SU-DHL-6 (cell line): Measurements from ENCODE around the gene EBP.

Experiments
- H2AFZ ChIP-seq: fragments of 200-600 bp; sonication (generic); 2 replicates; pipeline ENCODE4 v1.6.1; 2014; ENCODE audit warnings: low read depth, mild to moderate bottlenecking, moderate library complexity, mixed read lengths, antibody characterized with exemption, low read length; ENCODE audit not compliant: severe bottlenecking
- H3F3A ChIP-seq: fragments of 200-600 bp; shearing (Covaris generic); 2 replicates; pipeline ENCODE4 v1.6.0; 2016; ENCODE audit warnings: antibody characterized with exemption, mild to moderate bottlenecking; ENCODE audit not compliant: insufficient read depth
- H3K27ac ChIP-seq: fragments of 200-600 bp; sonication (generic); 2 replicates; pipeline ENCODE4 v1.5.1; 2016; ENCODE audit warnings: low read depth, mild to moderate bottlenecking, low read length, moderate library complexity, mixed read lengths
- H3K27me3 ChIP-seq: fragments of 200-600 bp; sonication (generic), shearing (Covaris generic); 2 replicates; pipeline ENCODE4 v1.6.0; 2014; ENCODE audit warnings: mild to moderate bottlenecking, low read length
- H3K36me3 ChIP-seq: fragments of 200-600 bp; sonication (generic); 2 replicates; pipeline ENCODE4 v1.6.1; 2014; ENCODE audit warnings: mild to moderate bottlenecking, low read length, mixed read lengths
- H3K4me2 ChIP-seq: fragments of 300-600, 200-600 bp; shearing (Covaris generic), sonication (generic); 2 replicates; pipeline ENCODE4 v1.6.0; 2014; ENCODE audit warnings: low read length, low read depth, mild to moderate bottlenecking; ENCODE audit not compliant: poor library complexity, severe bottlenecking
- H3K4me3 ChIP-seq: fragments of 200-600 bp; sonication (generic); 2 replicates; pipeline ENCODE4 v1.5.1; 2014; ENCODE audit warnings: antibody characterized with exemption, low read length, mild to moderate bottlenecking, mixed read lengths; ENCODE audit not compliant: insufficient read depth, poor library complexity, severe bottlenecking
- H3K79me2 ChIP-seq: fragments of 200-600 bp; sonication (generic); 2 replicates; pipeline ENCODE4 v1.6.1; 2014; ENCODE audit warnings: mild to moderate bottlenecking, low read length, moderate library complexity; ENCODE audit not compliant: insufficient read depth
- H3K9ac ChIP-seq: fragments of 200-600 bp; sonication (generic); 2 replicates; pipeline ENCODE4 v1.7.0; 2014; ENCODE audit warnings: mild to moderate bottlenecking, low read length
- H3K9me2 ChIP-seq: fragments of 200-600 bp; sonication (generic); replicated peaks from 2 replicates; pipeline ENCODE4 v1.6.1; 2014; ENCODE audit warnings: low read length; ENCODE audit not compliant: insufficient read depth
- H3K9me3 ChIP-seq: fragments of 200-600 bp; sonication (generic); 2 replicates; pipeline ENCODE4 v1.6.1; 2014; ENCODE audit warnings: low read length, mixed read lengths; ENCODE audit not compliant: insufficient read depth
- H4K20me1 ChIP-seq: fragments of 200-600 bp; sonication (generic); 2 replicates; pipeline ENCODE4 v1.6.1; 2014; ENCODE audit warnings: low read depth, mild to moderate bottlenecking, antibody characterized with exemption, low read length, moderate library complexity, mixed read lengths
- EZH2phosphoT487 ChIP-seq: fragments of 200-600 bp; sonication (generic), shearing (Covaris generic); conservative IDR thresholded peaks from 2 replicates; pipeline ENCODE4 v1.6.1; 2018; ENCODE audit warnings: mild to moderate bottlenecking, antibody characterized with exemption, low read length, moderate library complexity, mixed read lengths
- TF ChIP-seq, protein P1 (sequence below): fragments of 200-600 bp; sonication (generic); IDR thresholded peaks from one replicate; pipeline ENCODE4 v1.5.1; 2017; ENCODE audit warnings: antibody characterized with exemption, mild to moderate bottlenecking, low read length, moderate library complexity; ENCODE audit not compliant: insufficient read depth, poor library complexity, severe bottlenecking

EBP gene

DNA sequence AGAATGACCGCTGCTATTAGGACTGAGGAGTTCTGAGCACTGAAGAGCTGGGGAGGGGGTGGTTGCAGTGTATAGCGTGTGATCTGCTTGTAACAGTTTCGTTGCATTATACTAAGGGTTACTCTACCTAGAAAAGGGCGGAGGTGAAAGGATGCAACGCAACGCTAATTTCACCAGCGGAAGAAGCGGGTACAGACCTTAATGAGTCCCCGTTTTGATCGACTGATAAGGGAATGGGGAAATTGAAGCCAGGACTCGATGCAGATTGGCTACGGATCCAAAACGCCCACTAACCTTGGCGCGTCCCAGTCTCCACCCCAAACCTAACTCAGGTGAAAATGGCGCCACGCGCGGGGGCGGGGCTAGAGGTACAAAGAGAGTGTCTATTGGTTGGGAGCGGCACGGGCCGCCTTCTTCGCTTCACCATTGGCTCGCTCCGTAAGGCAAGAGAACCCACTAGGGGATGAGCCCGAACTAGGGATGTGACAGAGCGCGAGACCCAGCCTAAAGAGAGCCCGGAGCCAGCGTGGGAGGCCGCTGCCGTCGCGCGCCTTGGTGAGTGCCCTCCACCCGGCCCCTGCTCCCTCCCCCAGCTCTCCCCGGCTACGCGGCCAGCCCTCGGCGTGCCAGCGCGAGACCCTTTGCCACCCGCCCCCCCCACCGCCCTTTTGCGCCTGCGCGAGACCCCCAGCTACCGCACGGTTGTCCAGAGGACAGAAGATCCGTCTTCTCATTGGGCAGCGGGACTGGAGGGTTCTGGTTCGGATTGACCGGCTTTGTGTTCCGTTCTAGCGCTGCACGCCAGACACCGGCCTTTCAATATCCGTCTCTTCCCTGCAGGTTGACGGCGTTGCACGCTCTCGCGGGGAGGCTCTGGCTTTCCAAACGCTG lies at the start of gene EBP:
Gene EBP (plus strand): TSS at position 456 of the 891 bp plus-strand sequence. CDS start 1,964 bp downstream, outside the sequence.
- peak within 1 kb of the TSS; percentile 96 for H3K9ac ChIP-seq
- 0 out of 2 replicates have a peak, but pooled peaks cover 5% of the 10 kb centered on the region for H3K36me3 ChIP-seq
- TF ChIP-seq EZH2phosphoT487: no peak
- TF ChIP-seq, protein P1, sequence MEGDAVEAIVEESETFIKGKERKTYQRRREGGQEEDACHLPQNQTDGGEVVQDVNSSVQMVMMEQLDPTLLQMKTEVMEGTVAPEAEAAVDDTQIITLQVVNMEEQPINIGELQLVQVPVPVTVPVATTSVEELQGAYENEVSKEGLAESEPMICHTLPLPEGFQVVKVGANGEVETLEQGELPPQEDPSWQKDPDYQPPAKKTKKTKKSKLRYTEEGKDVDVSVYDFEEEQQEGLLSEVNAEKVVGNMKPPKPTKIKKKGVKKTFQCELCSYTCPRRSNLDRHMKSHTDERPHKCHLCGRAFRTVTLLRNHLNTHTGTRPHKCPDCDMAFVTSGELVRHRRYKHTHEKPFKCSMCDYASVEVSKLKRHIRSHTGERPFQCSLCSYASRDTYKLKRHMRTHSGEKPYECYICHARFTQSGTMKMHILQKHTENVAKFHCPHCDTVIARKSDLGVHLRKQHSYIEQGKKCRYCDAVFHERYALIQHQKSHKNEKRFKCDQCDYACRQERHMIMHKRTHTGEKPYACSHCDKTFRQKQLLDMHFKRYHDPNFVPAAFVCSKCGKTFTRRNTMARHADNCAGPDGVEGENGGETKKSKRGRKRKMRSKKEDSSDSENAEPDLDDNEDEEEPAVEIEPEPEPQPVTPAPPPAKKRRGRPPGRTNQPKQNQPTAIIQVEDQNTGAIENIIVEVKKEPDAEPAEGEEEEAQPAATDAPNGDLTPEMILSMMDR: no peak
- peaks cover 27% of the 10 kb centered on the region for H3K79me2 ChIP-seq
- peaks cover 13% of the 10 kb centered on the region; the same call in 1 of the 2 replicates for H3F3A ChIP-seq
- no peaks in the 10 kb centered on the region for H4K20me1 ChIP-seq
- no peaks in the 10 kb centered on the region for H3K9me3 ChIP-seq
- H3K27me3 ChIP-seq: no peaks in the 10 kb centered on the region
- peak within 1 kb of the TSS; percentile 85 for H3K4me2 ChIP-seq
- peak within 1 kb of the TSS; percentile 82 for H3K4me3 ChIP-seq
- no peaks in the 10 kb centered on the region for H3K9me2 ChIP-seq
- H2AFZ ChIP-seq: peak within 1 kb of the TSS; percentile 6
- peak within 1 kb of the TSS; percentile 82 for H3K27ac ChIP-seq

DNA sequence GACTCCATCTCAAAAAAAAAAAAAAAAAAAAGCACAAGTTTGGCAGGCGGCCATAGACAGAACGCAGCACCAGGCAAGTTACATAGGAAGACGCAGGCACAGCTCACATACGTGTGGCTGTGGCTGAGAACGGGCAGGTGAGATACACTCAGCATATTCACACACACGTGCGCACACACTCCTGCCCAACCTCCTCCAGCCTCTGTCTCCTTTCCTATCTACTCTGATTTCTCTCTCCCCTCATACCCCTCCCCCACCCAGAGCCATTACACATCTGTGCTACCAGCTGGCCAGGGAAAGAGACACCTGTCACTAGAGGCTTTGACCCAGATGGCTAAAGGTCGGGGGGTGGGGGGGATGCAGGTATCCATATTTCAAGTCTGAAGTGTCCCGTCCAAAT lies 49.4 kb upstream of the EBP start:
- no peaks in the 10 kb centered on the region for H3K36me3 ChIP-seq
- TF ChIP-seq EZH2phosphoT487: no peak
- H3K9ac ChIP-seq: no peak overlapping the region
- H3K79me2 ChIP-seq: peaks cover 39% of the 10 kb centered on the region
- no peak overlapping the region for H3K27ac ChIP-seq
- no peak overlapping the region for H3K4me3 ChIP-seq
- no peaks in the 10 kb centered on the region for H3K9me3 ChIP-seq
- H3K4me2 ChIP-seq: no peak overlapping the region
- H2AFZ ChIP-seq: no peak overlapping the region
- 0 out of 2 replicates have a peak, but pooled peaks cover 6% of the 10 kb centered on the region for H3F3A ChIP-seq
- no peaks in the 10 kb centered on the region for H3K27me3 ChIP-seq
- no peaks in the 10 kb centered on the region for H4K20me1 ChIP-seq
- no peaks in the 10 kb centered on the region for H3K9me2 ChIP-seq

DNA sequence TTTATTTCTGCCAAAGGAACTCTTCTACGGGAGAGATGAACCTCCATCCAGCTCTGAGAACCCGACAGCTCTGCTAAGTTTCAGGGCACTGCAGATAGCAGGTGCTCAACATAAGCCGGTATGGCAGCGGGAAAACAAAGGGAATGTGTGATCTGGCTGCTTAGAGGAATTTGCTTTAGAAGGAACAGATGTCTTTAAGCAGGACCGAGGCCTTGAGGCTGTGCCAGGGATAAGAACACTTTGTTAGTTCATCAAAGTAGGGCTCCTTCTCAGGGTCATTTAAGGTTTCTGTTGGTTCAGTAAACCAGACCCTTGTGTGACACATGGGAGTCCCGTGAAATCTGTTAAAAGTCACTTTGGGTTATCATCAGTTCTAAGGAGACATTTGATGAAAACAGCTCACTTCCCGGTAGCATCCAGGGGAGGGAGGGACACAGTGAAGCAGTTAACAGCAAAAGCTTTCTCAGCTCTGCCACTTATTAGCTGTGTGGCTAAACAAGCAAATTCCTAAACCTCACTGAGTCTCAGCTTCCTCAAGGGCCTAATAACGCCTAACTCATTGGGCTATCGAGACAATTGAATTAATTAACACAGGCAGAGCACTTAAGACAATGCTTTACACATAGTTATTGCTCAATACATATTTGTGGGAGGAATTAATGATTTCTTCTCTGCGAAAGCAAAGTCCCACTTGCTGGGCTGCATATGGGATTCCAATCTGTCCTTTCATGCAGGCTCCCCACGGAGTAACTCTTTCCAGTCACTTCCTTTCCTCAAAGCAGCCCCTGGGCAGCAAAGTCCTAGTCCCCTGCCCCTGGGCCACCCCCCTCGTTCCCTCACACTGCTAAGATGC lies 48.5 kb upstream of the EBP start:
- H3K36me3 ChIP-seq: no peaks in the 10 kb centered on the region
- H3K9ac ChIP-seq: no peak overlapping the region
- no peaks in the 10 kb centered on the region for H4K20me1 ChIP-seq
- no peak overlapping the region for H3K27ac ChIP-seq
- no peak overlapping the region for H2AFZ ChIP-seq
- no peak for TF ChIP-seq EZH2phosphoT487
- TF ChIP-seq, protein P1: no peak
- H3K4me3 ChIP-seq: no peak overlapping the region
- peaks cover 39% of the 10 kb centered on the region for H3K79me2 ChIP-seq
- no peaks in the 10 kb centered on the region for H3K27me3 ChIP-seq
- no peaks in the 10 kb centered on the region for H3K9me3 ChIP-seq
- no peak overlapping the region for H3K4me2 ChIP-seq
- H3F3A ChIP-seq: no peaks in the 10 kb centered on the region
- no peaks in the 10 kb centered on the region for H3K9me2 ChIP-seq

DNA sequence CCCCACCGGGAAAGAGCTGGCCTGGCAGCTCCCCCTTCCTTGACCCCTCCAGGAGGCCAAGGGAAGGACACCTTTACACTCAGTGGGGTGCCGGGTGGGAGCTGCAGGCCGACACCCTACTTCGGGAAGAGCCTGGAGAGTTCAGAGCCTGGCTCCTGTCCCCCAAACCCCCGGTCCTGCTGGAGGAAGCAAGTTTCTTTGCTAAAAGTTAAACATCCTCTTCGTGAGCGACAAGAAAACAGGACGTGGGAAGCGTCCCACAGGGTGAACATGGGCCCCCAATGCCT lies 48.0 kb upstream of the EBP start:
- TF ChIP-seq EZH2phosphoT487: no peak
- TF ChIP-seq, protein P1: no peak
- Histone ChIP-seq H3K36me3 (no peaks in the 10 kb centered on the region), H4K20me1 (no peaks in the 10 kb centered on the region), H3F3A (no peaks in the 10 kb centered on the region), H3K9ac (no peak overlapping the region), H3K4me3 (no peak overlapping the region), H3K27me3 (no peaks in the 10 kb centered on the region), H3K27ac (no peak overlapping the region), H2AFZ (no peak overlapping the region), H3K9me2 (no peaks in the 10 kb centered on the region), H3K79me2 (peaks cover 37% of the 10 kb centered on the region), H3K4me2 (no peak overlapping the region), H3K9me3 (no peaks in the 10 kb centered on the region)
